Hepatocyte (in vitro differentiated cells): Measurements from ENCODE around the gene CCDC32.

ENCODE experiments used
- EZH2 ChIP-seq: fragments of 200-600 bp; sonication (generic); IDR thresholded peaks from 2 replicates; pipeline ENCODE4 v1.6.1; 2016; ENCODE audit warnings: antibody characterized with exemption, mild to moderate bottlenecking, borderline replicate concordance
- TF ChIP-seq, protein P1 (sequence below): fragments of 200-600 bp; sonication (generic); IDR thresholded peaks from 2 replicates; pipeline ENCODE4 v1.5.1; 2016; ENCODE audit warnings: antibody characterized with exemption, mild to moderate bottlenecking; ENCODE audit not compliant: poor library complexity

DNA sequence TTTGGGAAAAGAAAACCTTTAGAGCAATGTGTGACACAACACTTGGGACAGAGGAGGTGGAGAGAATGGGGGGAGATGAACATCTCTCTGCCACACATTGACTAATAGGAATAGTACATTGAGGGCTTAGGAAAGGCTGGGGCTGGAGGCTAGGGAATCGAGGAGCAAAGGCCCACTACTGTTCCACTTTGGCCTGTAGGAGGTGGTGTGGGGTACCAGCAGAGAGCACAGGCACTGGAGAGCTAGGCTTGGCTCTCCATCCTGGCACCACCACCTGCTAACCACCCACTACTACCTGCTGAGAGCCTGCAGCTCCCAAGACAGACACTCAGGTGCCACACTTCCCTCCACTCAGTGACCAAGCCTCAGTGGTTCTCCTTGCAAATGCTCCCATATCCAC, 19.4 kb downstream of the CCDC32 start:
- no peak for TF ChIP-seq EZH2
- TF ChIP-seq, protein P1, sequence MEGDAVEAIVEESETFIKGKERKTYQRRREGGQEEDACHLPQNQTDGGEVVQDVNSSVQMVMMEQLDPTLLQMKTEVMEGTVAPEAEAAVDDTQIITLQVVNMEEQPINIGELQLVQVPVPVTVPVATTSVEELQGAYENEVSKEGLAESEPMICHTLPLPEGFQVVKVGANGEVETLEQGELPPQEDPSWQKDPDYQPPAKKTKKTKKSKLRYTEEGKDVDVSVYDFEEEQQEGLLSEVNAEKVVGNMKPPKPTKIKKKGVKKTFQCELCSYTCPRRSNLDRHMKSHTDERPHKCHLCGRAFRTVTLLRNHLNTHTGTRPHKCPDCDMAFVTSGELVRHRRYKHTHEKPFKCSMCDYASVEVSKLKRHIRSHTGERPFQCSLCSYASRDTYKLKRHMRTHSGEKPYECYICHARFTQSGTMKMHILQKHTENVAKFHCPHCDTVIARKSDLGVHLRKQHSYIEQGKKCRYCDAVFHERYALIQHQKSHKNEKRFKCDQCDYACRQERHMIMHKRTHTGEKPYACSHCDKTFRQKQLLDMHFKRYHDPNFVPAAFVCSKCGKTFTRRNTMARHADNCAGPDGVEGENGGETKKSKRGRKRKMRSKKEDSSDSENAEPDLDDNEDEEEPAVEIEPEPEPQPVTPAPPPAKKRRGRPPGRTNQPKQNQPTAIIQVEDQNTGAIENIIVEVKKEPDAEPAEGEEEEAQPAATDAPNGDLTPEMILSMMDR: no peak
